Mesodermal cell (in vitro differentiated cells): Measurements from ENCODE around the gene COL7A1.
"Not testable (repeated sequence)": the region's sequence is repeated elsewhere in the genome, so short reads cannot be mapped to it uniquely, and the experiment has no call there.

ENCODE experiments used
- H3K27ac ChIP-seq: 2 replicates; pipeline ENCODE4 v1.7.0; 2013; ENCODE audit warnings: mild to moderate bottlenecking, low read depth, low read length, moderate library complexity; ENCODE audit not compliant: severe bottlenecking
- H3K36me3 ChIP-seq: 2 replicates; pipeline ENCODE4 v1.7.1; 2013; ENCODE audit warnings: mild to moderate bottlenecking, low read length, moderate library complexity; ENCODE audit not compliant: control insufficient read depth, insufficient read depth
- H3K4me1 ChIP-seq: one replicate; pipeline ENCODE4 v1.7.1; 2013; ENCODE audit warnings: mild to moderate bottlenecking, low read length; ENCODE audit not compliant: insufficient read depth, control insufficient read depth, poor library complexity, severe bottlenecking
- H3K4me3 ChIP-seq: 2 replicates; pipeline ENCODE4 v1.7.0; 2013; ENCODE audit warnings: low read length, control low read depth, mild to moderate bottlenecking; ENCODE audit not compliant: insufficient read depth, poor library complexity, severe bottlenecking; ENCODE audit errors: extremely low read depth
- H3K9me3 ChIP-seq: 2 replicates; pipeline ENCODE4 v1.7.1; 2013; ENCODE audit warnings: mild to moderate bottlenecking, low read length, moderate library complexity; ENCODE audit not compliant: control insufficient read depth
- WGBS, 2 experiments: methylation state at CpG; one replicate each; pipeline ENCODE4 v1.1.5; 2013; ENCODE audit warnings: missing lambda C conversion rate in 2 of 2; ENCODE audit not compliant: insufficient coverage in 2 of 2; 5-methylcytosine and 5-hydroxymethylcytosine counted together

COL7A1 gene

DNA sequence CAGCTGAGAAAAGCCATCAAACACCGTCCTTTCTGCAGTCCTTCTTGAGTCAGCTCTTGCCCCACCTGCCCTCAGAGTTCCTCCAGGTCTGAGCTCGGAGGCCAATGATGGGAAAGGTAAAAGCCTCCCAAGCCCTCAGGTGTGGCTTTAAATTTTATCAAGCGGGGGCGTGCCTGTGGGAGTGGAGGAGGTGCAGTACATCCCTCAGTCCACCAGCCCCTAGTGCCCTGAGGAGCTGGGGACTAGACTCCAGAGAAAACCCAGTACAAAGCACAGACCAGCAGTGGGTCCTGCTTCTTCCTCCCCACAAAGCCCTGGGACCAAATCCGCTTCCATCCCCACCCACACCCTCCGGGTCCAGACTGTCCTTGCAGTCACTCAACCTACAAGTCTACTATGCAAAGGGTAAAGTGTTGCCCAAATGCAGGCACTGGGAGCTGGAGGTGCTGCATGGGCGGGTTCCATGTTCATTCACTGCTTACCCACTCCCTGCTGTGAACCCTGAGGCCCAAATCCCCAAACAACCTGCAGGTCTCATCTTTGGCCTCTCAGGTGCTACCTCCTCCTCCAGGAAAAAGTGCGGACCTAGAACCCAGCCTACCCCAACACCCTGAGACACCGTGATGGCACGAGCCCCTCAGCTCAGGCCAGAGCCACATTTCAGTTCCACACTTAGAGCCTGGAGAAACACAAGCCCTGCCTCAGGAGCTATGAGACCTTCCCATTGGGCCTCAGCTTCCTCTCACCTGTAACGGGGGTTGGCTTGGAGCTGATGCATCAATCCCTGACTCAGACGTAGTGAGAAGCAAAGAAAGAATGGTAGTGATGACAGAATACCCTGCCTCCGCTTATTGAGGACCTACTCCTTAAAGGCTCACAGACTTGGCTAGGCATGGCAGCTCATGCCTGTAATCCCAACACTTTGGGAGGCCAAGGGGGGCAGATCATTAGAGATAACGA lies 41.0 kb downstream of the COL7A1 start:
- Histone ChIP-seq H3K4me3 (no peak overlapping the region), H3K9me3 (no peaks in the 10 kb centered on the region), H3K36me3 (peaks cover 23% of the 10 kb centered on the region), H3K27ac (no peak overlapping the region), H3K4me1 (no peaks in the 10 kb centered on the region)
- WGBS, 2 experiments = 81 to 88% methylated on average over 11 to 12 of the region's 14 CpGs

DNA sequence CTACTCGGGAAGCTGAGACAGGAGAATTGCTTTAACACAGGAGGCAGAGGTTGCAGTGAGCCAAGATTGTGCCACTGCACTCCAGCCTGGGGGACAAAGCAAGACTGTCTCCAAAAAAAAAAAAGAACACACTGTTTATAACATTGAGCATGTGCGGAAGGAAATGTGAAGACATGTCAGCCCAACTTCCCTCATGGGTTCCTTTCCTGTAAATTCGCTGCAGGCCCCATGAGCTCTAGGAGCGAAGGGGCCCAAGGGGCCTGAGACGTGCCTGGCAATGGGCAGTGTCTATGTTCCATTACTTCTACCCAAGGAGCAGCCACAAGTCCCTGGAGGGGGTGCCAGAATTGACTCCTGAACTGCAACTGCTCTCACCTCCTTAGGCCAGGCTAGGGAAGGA lies 41.8 kb downstream of the COL7A1 start:
- no peak overlapping the region for H3K4me3 ChIP-seq
- WGBS, 2 experiments = 91% methylated on average over 4 of the region's 5 CpGs
- H3K36me3 ChIP-seq = peaks cover 23% of the 10 kb centered on the region
- no peak overlapping the region for H3K27ac ChIP-seq
- H3K9me3 ChIP-seq = no peaks in the 10 kb centered on the region
- H3K4me1 ChIP-seq = no peaks in the 10 kb centered on the region

DNA sequence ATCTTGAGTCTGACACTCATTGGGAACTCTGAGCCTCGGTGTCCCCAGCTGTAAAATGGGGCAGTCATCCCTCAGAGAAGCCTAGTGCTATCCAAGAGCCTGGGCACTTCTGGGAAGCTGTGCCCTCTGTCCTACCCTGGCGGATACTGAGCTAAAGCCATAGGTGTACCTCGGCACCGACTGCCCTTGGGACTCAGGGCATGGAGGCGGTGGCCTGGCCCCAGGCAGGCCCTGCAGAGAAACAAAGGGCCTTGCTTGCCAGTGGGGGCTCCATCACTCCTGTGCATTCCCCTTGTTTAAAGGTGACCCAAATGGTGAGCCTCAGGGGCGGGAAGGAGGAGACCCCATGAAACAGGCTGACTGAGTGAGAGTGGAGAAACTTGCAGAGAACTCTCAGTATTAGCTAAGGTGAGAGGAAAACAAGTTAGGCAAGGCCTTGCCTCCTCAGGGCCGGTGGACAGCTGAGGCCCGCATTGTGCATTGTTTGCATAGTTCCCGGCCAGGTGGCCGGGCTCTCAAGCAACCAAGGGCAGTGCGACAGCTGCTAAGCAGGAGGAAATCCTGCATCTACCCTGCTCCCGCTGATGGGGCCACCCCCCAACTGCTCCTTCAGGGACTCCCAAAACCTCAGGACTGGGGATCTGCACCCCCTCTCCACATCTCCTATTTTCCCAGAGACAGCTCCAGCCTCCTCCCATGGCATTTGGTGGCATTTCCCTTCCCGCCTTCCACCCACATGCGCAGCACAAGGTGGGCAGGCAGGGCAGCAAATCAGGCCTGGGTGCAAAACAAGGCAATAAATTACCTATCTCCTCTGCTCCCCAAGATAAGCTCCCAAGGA lies 42.8 kb downstream of the COL7A1 start:
- Histone ChIP-seq H3K9me3 (no peaks in the 10 kb centered on the region), H3K27ac (no peak overlapping the region), H3K4me1 (no peaks in the 10 kb centered on the region), H3K36me3 (peaks cover 32% of the 10 kb centered on the region), H3K4me3 (no peak overlapping the region)
- 92 to 94% methylated on average over 14 of the region's 14 CpGs for WGBS, 2 experiments

DNA sequence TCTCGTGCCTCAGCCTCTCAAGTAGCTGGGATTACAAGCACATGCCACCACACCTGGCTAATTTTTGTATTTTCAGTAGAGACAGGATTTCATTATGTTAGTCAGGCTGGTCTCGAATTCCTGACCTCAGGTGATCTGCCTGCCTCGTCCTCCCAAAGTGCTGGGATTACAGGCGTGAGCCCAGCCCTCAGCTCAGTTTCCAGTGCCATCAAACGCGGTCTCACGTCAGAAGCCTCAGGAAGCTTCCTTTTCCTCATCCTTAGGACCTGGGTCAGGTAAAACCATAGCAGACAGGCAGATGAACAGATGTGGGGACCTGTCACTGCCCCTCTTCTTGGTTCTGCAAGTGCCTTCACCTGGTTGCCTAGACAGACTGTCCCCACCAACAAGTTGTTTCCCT lies 43.5 kb downstream of the COL7A1 start:
- H3K4me3 ChIP-seq, H3K9me3 ChIP-seq, H3K4me1 ChIP-seq, H3K27ac ChIP-seq: not testable (repeated sequence)
- H3K36me3 ChIP-seq = peaks cover 39% of the 10 kb centered on the region
- 79 to 86% methylated on average over 4 to 7 of the region's 7 CpGs for WGBS, 2 experiments

DNA sequence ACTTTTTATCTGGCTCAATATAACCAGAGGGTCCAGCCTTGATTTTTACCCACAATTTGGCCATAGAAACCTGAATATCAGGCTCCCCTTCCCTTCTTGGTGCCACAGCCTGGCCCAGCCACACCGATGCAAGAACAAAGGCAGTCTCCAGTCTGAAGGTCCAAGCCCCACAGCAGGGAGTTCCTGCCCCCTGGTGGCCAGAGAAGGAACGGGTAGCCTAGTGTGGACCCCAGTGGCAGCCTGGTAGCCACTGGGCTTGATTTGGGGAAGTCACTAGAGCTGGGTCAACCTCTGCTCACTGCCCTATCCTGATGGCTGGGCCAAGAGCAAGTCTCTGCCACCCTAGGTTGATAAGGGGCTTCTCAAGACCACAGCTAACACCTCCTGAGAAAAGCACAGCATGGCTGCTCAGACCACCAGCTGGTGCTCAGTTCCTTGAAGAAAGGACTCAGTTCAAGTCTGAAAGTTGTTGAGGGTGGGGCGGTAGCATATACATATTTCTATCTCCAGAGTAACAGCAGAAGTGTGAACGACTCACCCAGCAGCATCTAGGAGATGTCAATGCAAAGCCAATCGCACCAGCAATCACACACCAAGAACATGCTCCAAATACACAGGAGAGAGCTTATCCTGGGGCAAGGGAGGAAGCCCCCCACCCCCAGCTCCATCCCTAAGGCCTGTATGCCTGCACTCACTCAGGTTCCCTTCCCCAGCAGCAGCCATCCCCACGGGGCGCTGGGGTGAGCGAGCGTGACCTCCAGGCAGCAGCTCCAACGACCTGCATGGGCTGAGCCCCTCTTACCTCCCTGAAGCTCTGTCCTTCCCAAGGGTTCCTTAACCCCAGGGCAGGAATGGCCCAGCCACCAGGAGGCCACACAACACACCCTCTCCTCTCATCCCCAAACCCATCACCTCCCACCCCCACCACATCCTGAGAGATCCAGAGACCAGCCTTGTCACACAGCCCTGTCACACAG lies 46.1 kb downstream of the COL7A1 start:
- Histone ChIP-seq H3K9me3 (no peaks in the 10 kb centered on the region), H3K27ac (no peak overlapping the region), H3K4me3 (no peak overlapping the region), H3K36me3 (peaks cover 46% of the 10 kb centered on the region), H3K4me1 (no peaks in the 10 kb centered on the region)
- WGBS, 2 experiments = 79 to 81% methylated on average over 8 of the region's 10 CpGs

DNA sequence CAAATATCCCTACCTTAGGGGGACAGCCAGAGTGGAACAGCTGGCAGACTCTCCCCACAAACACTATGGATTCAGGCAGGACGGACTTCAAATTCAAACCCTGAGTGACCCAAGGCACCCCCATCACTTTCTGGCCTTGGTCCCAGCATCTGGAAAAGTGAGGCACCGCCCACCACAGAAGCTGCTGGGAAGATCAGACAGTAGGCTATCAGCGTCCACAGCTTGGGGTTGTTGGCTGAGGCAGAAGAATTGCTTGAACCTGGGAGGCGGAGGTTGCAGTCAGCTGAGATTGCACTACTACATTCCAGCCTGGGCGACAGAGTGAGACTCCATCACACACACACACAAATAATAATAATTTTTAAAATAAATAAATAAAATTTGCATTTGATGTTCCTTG lies 47.0 kb downstream of the COL7A1 start:
- Histone ChIP-seq H3K36me3 (peaks cover 52% of the 10 kb centered on the region), H3K27ac (no peak overlapping the region), H3K9me3 (no peaks in the 10 kb centered on the region), H3K4me3 (no peak overlapping the region), H3K4me1 (no peaks in the 10 kb centered on the region)
- 88 to 100% methylated on average over 1 to 4 of the region's 5 CpGs for WGBS, 2 experiments

DNA sequence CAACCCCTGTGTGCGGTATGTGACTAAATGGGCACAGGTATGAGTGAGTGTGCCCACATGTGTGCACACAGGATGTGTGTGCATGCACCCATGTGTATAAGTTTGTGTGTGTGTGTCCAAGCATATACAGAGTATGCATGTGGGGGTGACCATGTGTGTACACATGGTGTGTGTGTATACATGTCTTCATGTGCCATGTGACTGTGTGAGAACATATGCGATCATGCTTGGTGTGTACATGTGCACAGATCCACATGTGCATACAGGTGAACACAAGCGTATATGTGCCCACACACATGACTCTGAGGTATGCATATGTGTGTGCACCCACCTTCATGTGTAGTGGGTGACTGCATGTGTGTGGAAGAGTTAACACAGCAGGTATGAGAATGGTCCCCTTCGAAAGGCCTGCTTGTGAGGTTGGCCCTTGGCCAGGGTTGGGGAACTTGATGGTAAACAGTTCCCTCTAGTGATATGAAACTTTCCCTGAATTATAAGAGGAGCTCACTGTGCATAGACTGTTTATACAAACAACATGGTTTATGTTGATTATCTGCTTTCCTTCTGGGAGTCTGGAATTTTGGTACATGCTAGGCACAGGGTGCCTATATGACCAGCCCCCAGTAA lies 48.8 kb downstream of the COL7A1 start:
- 94 to 97% methylated on average over 4 of the region's 4 CpGs for WGBS, 2 experiments
- no peaks in the 10 kb centered on the region for H3K9me3 ChIP-seq
- H3K4me1 ChIP-seq = no peaks in the 10 kb centered on the region
- H3K4me3 ChIP-seq = no peak overlapping the region
- H3K36me3 ChIP-seq = peaks cover 54% of the 10 kb centered on the region
- no peak overlapping the region for H3K27ac ChIP-seq

DNA sequence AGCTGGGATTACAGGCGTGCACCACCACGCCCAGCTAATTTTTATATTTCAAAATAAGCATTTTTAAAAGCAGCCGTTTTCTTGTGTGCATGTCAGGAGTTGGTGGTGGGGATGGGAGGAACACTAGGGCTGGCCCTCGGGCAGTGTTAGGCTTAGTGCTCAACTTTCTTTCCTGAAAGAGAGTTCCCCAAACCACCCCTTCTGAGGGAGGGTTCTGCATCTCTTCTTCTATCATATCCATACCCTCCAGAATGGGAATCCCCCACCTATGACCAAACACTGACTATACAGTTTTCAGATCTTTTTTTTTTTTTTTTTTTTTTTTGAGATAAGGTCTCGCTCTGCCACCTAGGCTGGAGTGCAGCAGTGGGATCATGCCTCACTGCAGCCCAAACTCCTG lies 51.0 kb downstream of the COL7A1 start:
- peaks cover 56% of the 10 kb centered on the region for H3K36me3 ChIP-seq
- H3K4me3 ChIP-seq = no peak overlapping the region
- 80 to 100% methylated on average over 1 of the region's 5 CpGs for WGBS, 2 experiments
- no peaks in the 10 kb centered on the region for H3K9me3 ChIP-seq
- H3K27ac ChIP-seq = no peak overlapping the region
- H3K4me1 ChIP-seq = no peaks in the 10 kb centered on the region

DNA sequence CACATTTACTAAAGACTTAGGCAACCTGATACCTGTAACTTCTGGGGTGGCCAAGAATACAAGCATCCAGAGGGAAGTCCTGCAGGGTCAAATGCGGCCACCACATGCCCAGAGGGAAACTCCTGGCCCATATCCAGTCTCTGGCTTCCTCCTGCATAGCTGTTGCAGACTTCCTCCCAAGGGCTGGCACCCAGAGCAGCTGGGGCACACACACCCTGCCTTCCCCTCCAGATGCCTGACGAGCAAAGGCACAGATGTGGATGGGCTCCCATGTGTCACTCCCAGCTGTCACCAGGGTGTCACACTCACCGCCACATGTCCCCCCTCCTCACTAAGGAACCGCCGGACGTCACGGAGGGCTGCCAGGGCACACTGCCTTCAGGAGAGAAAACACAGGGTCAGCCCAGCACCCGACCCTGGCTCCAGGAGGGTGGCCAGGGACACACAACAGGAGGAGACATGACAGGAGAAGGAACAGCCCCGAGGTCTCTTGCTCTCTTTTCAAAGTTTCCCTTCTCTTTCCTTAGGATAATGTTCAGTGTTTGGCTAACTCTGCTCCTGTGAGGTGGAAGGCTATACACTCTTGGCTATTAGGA lies 51.8 kb downstream of the COL7A1 start:
- no peak overlapping the region for H3K27ac ChIP-seq
- H3K36me3 ChIP-seq = peaks cover 63% of the 10 kb centered on the region
- H3K4me1 ChIP-seq = no peaks in the 10 kb centered on the region
- 92 to 94% methylated on average over 6 of the region's 9 CpGs for WGBS, 2 experiments
- no peaks in the 10 kb centered on the region for H3K9me3 ChIP-seq
- no peak overlapping the region for H3K4me3 ChIP-seq
